Measurements from ENCODE around the gene TNFRSF17. TPM values are rescaled to one million over a fixed set of nuclear protein-coding genes. Genes with fewer than 3 reads are reported as not detected.

Gene TNFRSF17
- total and polyA plus RNA-seq, 2 donors (not counting 1 experiment from before 2014, with no cell fraction given): not detected

DNA sequence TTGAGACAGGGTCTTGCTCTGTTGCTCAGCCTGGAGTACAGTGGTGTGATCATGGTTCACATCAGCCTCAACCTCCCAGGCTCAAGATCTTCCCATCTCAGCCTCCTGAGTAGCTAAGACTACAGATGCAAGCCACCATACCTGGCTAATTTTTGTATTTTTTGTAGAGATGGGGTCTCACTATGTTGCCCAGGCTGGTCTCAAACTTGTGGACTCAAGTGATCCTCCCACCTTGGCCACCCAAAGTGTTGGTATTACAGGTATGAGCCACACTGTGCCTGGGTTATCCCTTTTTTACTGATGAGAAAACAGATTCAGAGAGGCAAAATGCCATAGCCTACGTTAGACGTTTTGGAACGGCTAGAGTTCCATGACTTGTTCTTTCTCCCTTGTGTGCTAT is 41.6 kb downstream of the TNFRSF17 start:
- Histone ChIP-seq H2AFZ (ENCODE audit: low read length) (no peak overlapping the region), H3K36me3 (ENCODE audit: control insufficient read depth, insufficient read depth, low read length) (no peaks in the 10 kb centered on the region), H3K4me3 (replicated peaks in 1 of 4; ENCODE audit: control extremely low read depth in 1 of 4, insufficient read depth in 1 of 4, low read depth in 3 of 4, low read length in 4 of 4) (no peak overlapping the region), H3K27me3 (ENCODE audit: control insufficient read depth, insufficient read depth, low read length) (no peaks in the 10 kb centered on the region), H3K27ac (ENCODE audit: insufficient read depth, low read length) (no peak overlapping the region), H4K20me1 (ENCODE audit: control insufficient read depth, extremely low read depth, insufficient read depth, low read length) (no peaks in the 10 kb centered on the region), H3K4me1 (ENCODE audit: control insufficient read depth, extremely low read depth, insufficient read depth, low read length) (no peaks in the 10 kb centered on the region), H3K79me2 (ENCODE audit: control insufficient read depth, insufficient read depth, low read length) (no peaks in the 10 kb centered on the region), H3K9me3 (ENCODE audit: control insufficient read depth, insufficient read depth, low read depth, low read length) (no peaks in the 10 kb centered on the region), H3K4me2 (ENCODE audit: extremely low read depth, insufficient read depth, low read length) (no peak overlapping the region), H3K9ac (ENCODE audit: insufficient read depth, low read length) (no peak overlapping the region)
- no peak for DNase-seq (ENCODE audit: low read depth in 2 of 2)
- TF ChIP-seq, protein P1, sequence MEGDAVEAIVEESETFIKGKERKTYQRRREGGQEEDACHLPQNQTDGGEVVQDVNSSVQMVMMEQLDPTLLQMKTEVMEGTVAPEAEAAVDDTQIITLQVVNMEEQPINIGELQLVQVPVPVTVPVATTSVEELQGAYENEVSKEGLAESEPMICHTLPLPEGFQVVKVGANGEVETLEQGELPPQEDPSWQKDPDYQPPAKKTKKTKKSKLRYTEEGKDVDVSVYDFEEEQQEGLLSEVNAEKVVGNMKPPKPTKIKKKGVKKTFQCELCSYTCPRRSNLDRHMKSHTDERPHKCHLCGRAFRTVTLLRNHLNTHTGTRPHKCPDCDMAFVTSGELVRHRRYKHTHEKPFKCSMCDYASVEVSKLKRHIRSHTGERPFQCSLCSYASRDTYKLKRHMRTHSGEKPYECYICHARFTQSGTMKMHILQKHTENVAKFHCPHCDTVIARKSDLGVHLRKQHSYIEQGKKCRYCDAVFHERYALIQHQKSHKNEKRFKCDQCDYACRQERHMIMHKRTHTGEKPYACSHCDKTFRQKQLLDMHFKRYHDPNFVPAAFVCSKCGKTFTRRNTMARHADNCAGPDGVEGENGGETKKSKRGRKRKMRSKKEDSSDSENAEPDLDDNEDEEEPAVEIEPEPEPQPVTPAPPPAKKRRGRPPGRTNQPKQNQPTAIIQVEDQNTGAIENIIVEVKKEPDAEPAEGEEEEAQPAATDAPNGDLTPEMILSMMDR (conservative IDR thresholded peaks at IDR 0.05 in 1 of 2, IDR thresholded peaks at IDR 0.05 in 1 of 2; ENCODE audit: low read depth in 1 of 2, low read length in 2 of 2): no peak
- no peak for TF ChIP-seq EZH2 (IDR thresholded peaks at IDR 0.05; ENCODE audit: low read length, missing control alignments)

DNA sequence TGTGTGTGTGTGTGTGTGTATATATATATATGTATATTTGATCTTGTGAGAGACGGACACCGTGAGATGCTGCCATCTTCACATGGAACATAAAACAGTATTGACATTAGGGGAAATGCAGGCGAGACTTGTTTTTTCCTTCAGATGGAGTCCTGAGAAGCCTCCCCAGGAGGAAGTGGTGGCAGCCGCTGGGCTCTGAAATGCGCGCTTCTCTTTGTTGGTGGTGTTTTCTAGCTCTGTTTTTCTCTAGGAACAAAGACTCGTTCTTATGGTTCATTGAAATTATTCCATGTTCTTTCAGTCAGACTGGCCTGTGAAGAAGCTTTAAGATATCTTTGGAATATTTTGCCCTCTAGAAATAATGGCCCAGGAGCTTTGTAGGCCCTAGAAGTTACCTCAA is 44.5 kb downstream of the TNFRSF17 start:
- Histone ChIP-seq H3K9ac (ENCODE audit: insufficient read depth, low read length) (no peak overlapping the region), H3K79me2 (ENCODE audit: control insufficient read depth, insufficient read depth, low read length) (no peaks in the 10 kb centered on the region), H3K27me3 (ENCODE audit: control insufficient read depth, insufficient read depth, low read length) (no peaks in the 10 kb centered on the region), H2AFZ (ENCODE audit: low read length) (no peak overlapping the region), H4K20me1 (ENCODE audit: control insufficient read depth, extremely low read depth, insufficient read depth, low read length) (no peaks in the 10 kb centered on the region), H3K9me3 (ENCODE audit: control insufficient read depth, insufficient read depth, low read depth, low read length) (no peaks in the 10 kb centered on the region), H3K27ac (ENCODE audit: insufficient read depth, low read length) (no peak overlapping the region), H3K4me1 (ENCODE audit: control insufficient read depth, extremely low read depth, insufficient read depth, low read length) (no peaks in the 10 kb centered on the region), H3K4me3 (replicated peaks in 1 of 4; ENCODE audit: control extremely low read depth in 1 of 4, insufficient read depth in 1 of 4, low read depth in 3 of 4, low read length in 4 of 4) (no peak overlapping the region), H3K36me3 (ENCODE audit: control insufficient read depth, insufficient read depth, low read length) (no peaks in the 10 kb centered on the region), H3K4me2 (ENCODE audit: extremely low read depth, insufficient read depth, low read length) (no peak overlapping the region)
- no peak for DNase-seq (ENCODE audit: low read depth in 2 of 2)
- TF ChIP-seq, protein P1 (conservative IDR thresholded peaks at IDR 0.05 in 1 of 2, IDR thresholded peaks at IDR 0.05 in 1 of 2; ENCODE audit: low read depth in 1 of 2, low read length in 2 of 2): no peak
- no peak for TF ChIP-seq EZH2 (IDR thresholded peaks at IDR 0.05; ENCODE audit: low read length, missing control alignments)

DNA sequence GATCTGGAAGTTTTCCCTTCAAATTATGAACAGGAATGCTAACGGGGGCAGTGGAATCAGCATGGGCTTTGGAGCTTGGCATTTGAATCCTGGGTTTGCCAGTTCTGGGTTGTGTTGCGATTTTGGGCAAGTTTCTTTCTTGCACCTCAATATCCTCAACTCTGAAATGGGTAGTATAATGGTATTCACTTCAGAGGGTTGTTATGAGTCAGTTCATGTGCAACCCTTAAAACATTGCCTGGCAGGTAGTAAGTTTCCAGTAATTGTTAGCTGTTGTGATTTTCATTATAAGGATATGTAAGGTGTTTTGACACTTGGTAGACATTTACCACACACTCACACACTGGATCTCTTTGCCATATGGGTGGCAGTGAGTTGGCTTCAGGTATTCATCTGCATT is 44.9 kb downstream of the TNFRSF17 start:
- no peak overlapping the region for H3K9ac ChIP-seq (ENCODE audit: insufficient read depth, low read length)
- no peak for DNase-seq (ENCODE audit: low read depth in 2 of 2)
- no peak overlapping the region for H3K4me2 ChIP-seq (ENCODE audit: extremely low read depth, insufficient read depth, low read length)
- H3K9me3 ChIP-seq (ENCODE audit: control insufficient read depth, insufficient read depth, low read depth, low read length): no peaks in the 10 kb centered on the region
- H2AFZ ChIP-seq (ENCODE audit: low read length): no peak overlapping the region
- H4K20me1 ChIP-seq (ENCODE audit: control insufficient read depth, extremely low read depth, insufficient read depth, low read length): no peaks in the 10 kb centered on the region
- no peaks in the 10 kb centered on the region for H3K27me3 ChIP-seq (ENCODE audit: control insufficient read depth, insufficient read depth, low read length)
- H3K36me3 ChIP-seq (ENCODE audit: control insufficient read depth, insufficient read depth, low read length): no peaks in the 10 kb centered on the region
- H3K27ac ChIP-seq (ENCODE audit: insufficient read depth, low read length): no peak overlapping the region
- TF ChIP-seq EZH2 (IDR thresholded peaks at IDR 0.05; ENCODE audit: low read length, missing control alignments): no peak
- TF ChIP-seq, protein P1 (conservative IDR thresholded peaks at IDR 0.05 in 1 of 2, IDR thresholded peaks at IDR 0.05 in 1 of 2; ENCODE audit: low read depth in 1 of 2, low read length in 2 of 2): no peak
- H3K4me1 ChIP-seq (ENCODE audit: control insufficient read depth, extremely low read depth, insufficient read depth, low read length): no peaks in the 10 kb centered on the region
- no peak overlapping the region for H3K4me3 ChIP-seq (replicated peaks in 1 of 4; ENCODE audit: control extremely low read depth in 1 of 4, insufficient read depth in 1 of 4, low read depth in 3 of 4, low read length in 4 of 4)
- no peaks in the 10 kb centered on the region for H3K79me2 ChIP-seq (ENCODE audit: control insufficient read depth, insufficient read depth, low read length)

Data from fibroblast of lung (primary cell).